ENCODE measurements around the gene NOC2L. TPM values are rescaled to one million over a fixed set of nuclear protein-coding genes. Genes with fewer than 3 reads are reported as not detected.

The NOC2L gene
- total RNA-seq, 2 experiments from 2014 or later: 77.9 to 99.0 TPM

DNA sequence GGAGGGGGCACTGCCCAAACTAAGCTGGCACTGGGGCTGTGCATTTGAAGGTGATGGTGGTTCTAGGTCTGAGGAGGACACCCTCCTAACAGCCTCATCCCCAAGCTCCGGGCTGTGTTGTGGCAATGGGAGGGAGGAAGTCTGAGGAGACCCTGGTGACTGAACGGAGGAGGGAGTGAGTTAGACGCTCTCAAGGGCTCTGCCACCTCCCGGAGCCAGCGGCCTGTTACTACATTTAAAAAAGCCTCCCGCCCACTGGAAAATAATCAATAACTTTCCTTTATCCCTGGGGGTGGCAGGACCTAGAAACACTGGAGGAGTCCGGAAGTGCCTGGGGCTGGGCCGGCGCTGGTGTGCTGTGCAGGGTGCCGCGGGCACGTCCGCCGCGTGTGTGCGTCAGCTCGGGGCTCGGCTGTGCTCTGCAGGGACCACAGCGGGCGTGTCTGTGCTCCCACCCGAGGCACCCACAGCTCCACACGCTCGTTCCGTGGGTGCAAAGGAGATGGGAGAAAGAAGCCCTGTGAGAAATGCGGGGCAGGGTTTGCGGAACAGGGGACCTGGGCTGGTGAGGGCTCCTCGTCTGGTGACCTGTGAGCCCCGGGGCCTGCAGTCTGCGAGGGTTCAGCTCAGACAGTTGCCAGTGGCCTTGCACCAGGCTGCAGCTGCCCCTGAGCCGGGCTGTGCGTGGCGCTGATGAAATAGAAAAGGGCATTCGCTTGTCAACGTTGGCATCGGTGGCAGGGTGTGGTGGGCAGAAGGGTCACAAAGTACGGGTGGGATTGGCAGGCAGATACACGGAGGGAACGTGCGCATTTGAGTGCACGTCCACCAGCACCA, 30.0 kb downstream of the NOC2L start:
- H3K36me3 ChIP-seq (ENCODE audit: insufficient read depth, low read length): no peaks in the 10 kb centered on the region
- H3K4me3 ChIP-seq (ENCODE audit: low read depth, low read length, poor library complexity, severe bottlenecking): no peak overlapping the region
- peaks cover 5% of the 10 kb centered on the region for H3K4me1 ChIP-seq (ENCODE audit: insufficient read depth, low read length, poor library complexity, severe bottlenecking)
- no TSS peak for BruUV-seq (replicated peaks)
- no peak overlapping the region for H3K4me2 ChIP-seq (ENCODE audit: low read length)
- H3K9me3 ChIP-seq (ENCODE audit: low read length): no peaks in the 10 kb centered on the region
- POLR2A ChIA-PET: no interaction called here
- H4K20me1 ChIP-seq (ENCODE audit: insufficient read depth, low read length): no peaks in the 10 kb centered on the region
- no peak overlapping the region for H3K27ac ChIP-seq (ENCODE audit: low read depth, low read length, poor library complexity, severe bottlenecking)
- DNase-seq (ENCODE audit: low spot score): no peak
- CTCF ChIA-PET (ENCODE audit: unreplicated experiment): no interaction called here
- no peak for TF ChIP-seq EZH2phosphoT487 (IDR thresholded peaks at IDR 0.05; ENCODE audit: borderline replicate concordance, low read depth, low read length)
- no peak for TF ChIP-seq CTCF (conservative IDR thresholded peaks at IDR 0.05; ENCODE audit: low read length)
- no peaks in the 10 kb centered on the region for H3K9me2 ChIP-seq (ENCODE audit: insufficient read depth, low read length)
- H2AFZ ChIP-seq (ENCODE audit: low read length): no peak overlapping the region
- intact Hi-C loops (cut with micrococcal nuclease; ENCODE audit: unreplicated experiment): no loop called here
- H3K79me2 ChIP-seq (ENCODE audit: insufficient read depth, low read depth, low read length): no peaks in the 10 kb centered on the region

GRCh38 chr1:927748-928147, 31.3 kb downstream of the NOC2L start:
- H4K20me1 ChIP-seq (ENCODE audit: insufficient read depth, low read length): no peaks in the 10 kb centered on the region
- H3K36me3 ChIP-seq (ENCODE audit: insufficient read depth, low read length): no peaks in the 10 kb centered on the region
- H3K79me2 ChIP-seq (ENCODE audit: insufficient read depth, low read depth, low read length): no peaks in the 10 kb centered on the region
- CTCF ChIA-PET (ENCODE audit: unreplicated experiment): no interaction called here
- no peaks in the 10 kb centered on the region for H3K9me2 ChIP-seq (ENCODE audit: insufficient read depth, low read length)
- H3K9me3 ChIP-seq (ENCODE audit: low read length): no peaks in the 10 kb centered on the region
- H3K27ac ChIP-seq (ENCODE audit: low read depth, low read length, poor library complexity, severe bottlenecking): no peak overlapping the region
- no peak overlapping the region for H2AFZ ChIP-seq (ENCODE audit: low read length)
- H3K4me2 ChIP-seq (ENCODE audit: low read length): no peak overlapping the region
- POLR2A ChIA-PET: no interaction called here
- H3K4me1 ChIP-seq (ENCODE audit: insufficient read depth, low read length, poor library complexity, severe bottlenecking): peaks cover 12% of the 10 kb centered on the region
- intact Hi-C loops (cut with micrococcal nuclease; ENCODE audit: unreplicated experiment): no loop called here
- no peak for DNase-seq (ENCODE audit: low spot score)
- H3K4me3 ChIP-seq (ENCODE audit: low read depth, low read length, poor library complexity, severe bottlenecking): no peak overlapping the region
- BruUV-seq (replicated peaks): no TSS peak
- TF ChIP-seq CTCF (conservative IDR thresholded peaks at IDR 0.05; ENCODE audit: low read length) (no peak), EZH2phosphoT487 (IDR thresholded peaks at IDR 0.05; ENCODE audit: borderline replicate concordance, low read depth, low read length) (no peak)

DNA sequence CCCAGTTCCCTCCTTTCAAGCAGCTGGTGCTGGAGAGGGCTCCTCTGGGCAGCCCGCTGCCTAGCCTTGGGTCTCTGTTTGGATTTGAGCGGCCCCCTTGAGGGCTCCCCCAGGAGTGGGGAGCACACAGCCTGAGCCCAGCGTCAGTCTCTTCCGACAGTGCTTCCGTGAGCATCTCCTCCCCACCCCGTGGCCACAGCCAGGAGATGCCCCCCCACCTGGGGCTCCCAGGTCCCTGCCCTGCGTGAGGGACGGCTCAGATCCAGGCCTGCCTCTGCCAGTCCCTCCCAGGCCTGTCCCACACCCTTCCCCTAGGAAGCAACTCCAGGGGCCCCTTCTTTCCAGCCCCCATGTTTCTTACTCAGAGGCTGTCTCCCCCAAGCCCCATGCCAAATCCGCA, 31.8 kb downstream of the NOC2L start:
- CTCF ChIA-PET (ENCODE audit: unreplicated experiment): no interaction called here
- Histone ChIP-seq H3K9me3 (ENCODE audit: low read length) (no peaks in the 10 kb centered on the region), H3K9me2 (ENCODE audit: insufficient read depth, low read length) (no peaks in the 10 kb centered on the region), H3K27ac (ENCODE audit: low read depth, low read length, poor library complexity, severe bottlenecking) (no peak overlapping the region), H3K79me2 (ENCODE audit: insufficient read depth, low read depth, low read length) (no peaks in the 10 kb centered on the region), H4K20me1 (ENCODE audit: insufficient read depth, low read length) (no peaks in the 10 kb centered on the region), H3K4me3 (ENCODE audit: low read depth, low read length, poor library complexity, severe bottlenecking) (no peak overlapping the region), H2AFZ (ENCODE audit: low read length) (no peak overlapping the region), H3K4me1 (ENCODE audit: insufficient read depth, low read length, poor library complexity, severe bottlenecking) (peaks cover 12% of the 10 kb centered on the region), H3K4me2 (ENCODE audit: low read length) (no peak overlapping the region), H3K36me3 (ENCODE audit: insufficient read depth, low read length) (no peaks in the 10 kb centered on the region)
- POLR2A ChIA-PET: no interaction called here
- TF ChIP-seq EZH2phosphoT487 (IDR thresholded peaks at IDR 0.05; ENCODE audit: borderline replicate concordance, low read depth, low read length) (no peak), CTCF (conservative IDR thresholded peaks at IDR 0.05; ENCODE audit: low read length) (no peak)
- no peak for DNase-seq (ENCODE audit: low spot score)
- BruUV-seq (replicated peaks): no TSS peak
- intact Hi-C loops (cut with micrococcal nuclease; ENCODE audit: unreplicated experiment): no loop called here

Data from OCI-LY7 (cell line).